ENCODE results near the gene CACNA1D. TPM values are rescaled to one million over a fixed set of nuclear protein-coding genes. Genes with fewer than 3 reads are reported as not detected.

The CACNA1D gene
- total RNA-seq, 1 donor from 2014 or later = not detected

DNA sequence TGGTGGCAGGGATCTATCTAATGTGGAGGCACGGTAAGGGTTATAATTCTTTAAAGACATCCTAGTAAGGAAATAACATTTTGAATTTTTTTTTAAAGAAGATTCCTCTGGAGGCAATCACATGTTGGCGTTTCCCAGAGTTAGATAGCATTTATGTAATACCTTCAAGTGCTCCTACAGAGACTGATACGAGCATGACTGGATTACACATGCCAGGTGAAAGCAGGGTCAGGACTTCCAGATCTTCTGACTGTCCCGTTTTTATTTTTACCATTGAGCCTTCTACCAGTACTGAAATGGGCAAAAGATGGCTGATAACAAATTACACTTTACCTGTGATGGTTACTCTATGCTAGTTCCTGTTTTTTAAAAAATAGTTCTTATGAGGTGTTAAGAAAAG, 365.8 kb downstream of the CACNA1D start:
- DNase-seq = no peak

DNA sequence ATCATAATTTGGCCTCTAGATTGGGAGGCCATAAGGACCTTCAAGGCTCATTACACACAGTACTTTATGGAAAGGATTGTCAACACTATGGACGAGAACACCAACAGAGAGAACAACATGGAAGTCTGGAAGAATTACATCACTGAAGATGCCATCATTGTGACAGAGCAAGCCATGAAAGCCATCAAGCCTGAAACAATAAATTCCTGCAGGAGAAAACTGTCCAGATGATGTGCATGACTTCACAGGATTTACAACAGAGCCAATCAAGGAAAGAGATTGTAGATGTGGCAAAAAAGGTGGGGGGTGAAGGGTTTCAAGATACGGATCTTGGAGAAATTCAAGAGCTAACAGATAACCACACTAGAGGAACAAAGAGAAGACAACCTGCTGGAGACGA, 367.8 kb downstream of the CACNA1D start:
- no peak for DNase-seq

DNA sequence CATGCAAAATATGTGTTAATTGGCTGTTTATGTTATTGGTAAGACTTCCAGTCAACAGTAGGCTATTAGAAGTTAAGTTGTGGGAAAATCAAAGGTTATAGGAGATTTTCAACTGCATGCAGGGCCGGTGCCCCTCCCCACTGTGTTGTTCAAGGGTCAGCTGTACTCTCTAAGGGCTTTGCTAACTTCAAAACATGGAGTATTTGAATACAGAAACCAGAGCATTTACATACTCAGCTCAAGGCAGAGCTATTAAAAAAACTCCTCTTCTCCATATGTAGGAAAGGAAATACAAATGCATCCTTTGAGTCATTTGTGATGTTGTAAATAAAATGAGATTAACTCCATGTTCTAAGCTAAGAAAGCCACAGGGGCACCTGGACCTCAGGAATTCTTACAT, 368.7 kb downstream of the CACNA1D start:
- no peak for DNase-seq

Other genes with a start within 250 kb of the CACNA1D start
- 297 and 647 TPM in 2 replicates for gene TKT, start 238.6 kb upstream of the CACNA1D start, total RNA-seq
- gene DCP1A, start 147.1 kb upstream of the CACNA1D start, total RNA-seq = 11.2 and 15.2 TPM in 2 replicates

Data from dermis blood vessel endothelial cell (primary cell).